Fibroblast of mammary gland (primary cell): ENCODE data around the gene EMC6.

Experiments used
- DNase-seq: peaks from one replicate; pipeline ENCODE4 v3.0.0-alpha.2; 2010; ENCODE audit warnings: low read depth
- H3K4me3 ChIP-seq: 2 replicates; pipeline ENCODE4 v1.5.1; 2011; ENCODE audit warnings: low read depth, mild to moderate bottlenecking, low read length, moderate library complexity; ENCODE audit not compliant: control insufficient read depth
- CTCF ChIP-seq: conservative IDR thresholded peaks from 2 replicates; pipeline ENCODE4 v1.5.1; 2011; ENCODE audit warnings: low read depth, low read length, inconsistent platforms; ENCODE audit not compliant: control insufficient read depth, insufficient read depth

Gene EMC6

GRCh38 chr17:3656353-3656752 is 12.3 kb upstream of the EMC6 start:
- TF ChIP-seq CTCF, result no peak

DNA sequence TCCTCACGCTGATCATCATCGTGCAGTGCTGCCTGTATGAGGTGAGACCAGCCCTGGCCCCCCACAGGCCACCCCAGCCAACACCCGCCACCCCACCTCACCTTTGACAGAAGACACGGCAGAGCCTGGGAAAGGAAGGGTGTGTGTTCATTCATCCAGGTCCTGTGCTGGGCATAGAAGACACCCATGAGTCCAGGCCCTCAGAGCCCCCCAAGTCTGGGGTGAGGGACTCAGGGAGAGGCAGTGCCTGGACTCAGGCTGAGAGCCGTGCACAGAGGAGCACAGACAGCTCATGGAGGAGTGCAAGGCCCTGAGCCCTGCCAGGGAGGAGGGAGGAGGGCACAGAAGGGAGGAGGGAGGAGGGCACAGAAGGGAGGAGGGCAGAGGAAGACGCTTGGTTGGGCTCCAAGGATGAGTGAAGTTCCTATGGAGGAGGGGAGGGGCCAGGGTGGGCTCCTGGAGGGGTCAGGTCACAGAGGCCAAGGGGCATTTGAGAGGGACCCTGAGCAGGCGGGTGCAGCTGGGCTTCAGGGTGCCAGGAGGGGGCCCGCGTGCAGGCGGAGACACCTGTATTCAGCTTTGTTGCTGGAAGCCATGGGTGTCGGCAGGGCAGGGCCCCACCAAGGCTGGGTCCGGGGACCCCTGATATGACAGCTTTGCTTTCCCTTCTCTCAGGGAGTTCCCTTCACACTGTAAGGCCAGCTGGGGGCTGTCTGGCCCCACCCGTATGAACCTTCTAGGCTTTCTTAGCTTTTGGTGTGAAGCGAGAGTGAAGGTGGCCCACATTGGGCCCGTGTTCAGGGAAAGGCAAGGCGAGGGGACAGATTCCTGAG is 11.6 kb upstream of the EMC6 start:
- no peak overlapping the region for H3K4me3 ChIP-seq
- DNase-seq, result no peak
- no peak for TF ChIP-seq CTCF

More at GRCh38 chr17:3656353-3656752, 12.3 kb upstream of the EMC6 start:
- no peak for DNase-seq
- H3K4me3 ChIP-seq, result no peak overlapping the region

DNA sequence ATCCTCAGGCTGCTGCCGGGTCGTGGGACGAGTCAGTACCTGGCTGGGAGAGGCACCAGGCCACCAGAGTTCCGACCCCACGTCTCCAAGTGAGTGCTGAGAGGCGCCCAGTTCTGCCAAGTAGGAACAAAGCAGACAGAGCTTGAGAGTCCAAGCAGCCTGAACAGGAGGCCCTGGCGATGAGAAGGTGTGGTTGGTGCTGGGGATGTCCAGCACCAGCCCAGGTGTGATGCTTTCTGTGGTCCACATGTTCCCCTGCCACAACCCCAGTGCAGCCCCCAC is 11.1 kb upstream of the EMC6 start:
- no peak for DNase-seq
- no peak overlapping the region for H3K4me3 ChIP-seq

GRCh38 chr17:3657874-3658783 is 10.5 kb upstream of the EMC6 start:
- H3K4me3 ChIP-seq, result no peak overlapping the region
- no peak for DNase-seq
- TF ChIP-seq CTCF, result no peak

More for the DNA sequence above, 11.1 kb upstream of the EMC6 start:
- no peak for TF ChIP-seq CTCF

DNA sequence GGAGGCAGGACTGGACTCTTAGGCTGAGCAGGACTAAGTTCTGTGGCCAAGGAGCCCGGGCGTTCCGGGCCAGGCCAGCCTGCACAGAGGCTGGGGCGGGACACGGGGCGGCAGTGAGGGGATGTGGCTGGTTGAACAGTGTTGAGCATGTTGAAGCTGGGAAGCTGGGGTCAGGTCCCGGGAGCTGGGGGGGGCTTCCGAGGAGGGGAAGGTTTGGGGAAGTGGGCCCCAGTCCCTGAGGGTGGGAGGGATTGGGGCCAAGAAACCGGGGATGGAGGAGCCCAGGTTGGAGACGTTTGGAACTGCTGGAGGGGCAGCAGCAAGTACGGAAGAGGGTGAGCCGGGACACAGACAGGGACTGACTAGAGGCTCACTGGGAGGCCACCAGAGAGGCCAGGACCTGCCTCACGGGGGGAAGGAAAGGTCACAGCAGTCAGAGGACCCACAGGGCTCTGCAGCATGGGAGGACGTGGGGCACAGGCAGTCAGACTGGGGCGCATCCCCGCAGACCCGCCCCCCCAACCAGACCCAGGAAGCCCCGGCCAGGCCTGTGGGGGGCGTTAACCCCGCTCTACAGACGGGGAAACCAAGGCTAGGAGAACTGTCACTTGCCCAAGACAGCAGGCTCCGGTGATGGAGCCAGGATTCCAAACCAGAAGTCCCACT is 9.7 kb upstream of the EMC6 start:
- no peak overlapping the region for H3K4me3 ChIP-seq
- no peak for TF ChIP-seq CTCF
- no peak for DNase-seq

DNA sequence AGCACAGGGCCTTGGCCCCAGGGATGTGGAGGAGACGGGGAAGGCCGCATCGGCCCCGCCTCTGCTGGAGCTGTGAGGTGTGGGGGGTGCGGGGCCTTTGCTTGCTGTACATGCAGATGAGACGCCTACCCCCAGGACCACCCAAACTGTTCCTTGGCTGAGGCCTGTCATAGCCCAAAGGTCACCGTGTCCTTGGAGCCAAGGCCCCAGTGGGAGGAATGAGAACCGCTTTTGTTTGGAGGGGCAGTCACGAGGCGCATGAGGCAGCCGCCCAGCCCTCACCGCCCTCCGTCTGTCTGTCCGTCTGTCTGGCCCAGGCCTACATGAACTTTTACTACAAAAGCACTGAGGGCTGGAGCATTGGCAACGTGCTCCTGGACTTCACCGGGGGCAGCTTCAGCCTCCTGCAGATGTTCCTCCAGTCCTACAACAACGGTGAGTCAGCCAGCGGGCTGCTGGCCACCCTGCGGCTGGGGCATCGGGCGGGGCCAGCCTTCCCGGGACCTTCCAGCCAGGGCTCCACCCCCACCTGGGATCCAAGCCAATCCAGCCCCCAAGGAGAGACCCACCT is 9.0 kb upstream of the EMC6 start:
- peak; percentile 96 for DNase-seq
- no peak overlapping the region for H3K4me3 ChIP-seq
- peak; percentile 39 for TF ChIP-seq CTCF
